ENCODE measurements around the gene FNDC11.
"Not testable (repeated sequence)": the region's sequence is repeated elsewhere in the genome, so short reads cannot be mapped to it uniquely, and the experiment has no call there.

Gene FNDC11

GRCh38 chr20:63587256-63587655 is 33.3 kb downstream of the FNDC11 start:
- DNase-seq = no peak

- no peak for DNase-seq
Observed at GRCh38 chr20:63587776-63588591, 34.0 kb downstream of the FNDC11 start.

GRCh38 chr20:63588641-63589041 is 34.7 kb downstream of the FNDC11 start:
- no peak for DNase-seq

- no peak for DNase-seq
Observed at GRCh38 chr20:63589261-63590217, 35.6 kb downstream of the FNDC11 start.

- DNase-seq = no peak
Observed at GRCh38 chr20:63590218-63591146, 36.5 kb downstream of the FNDC11 start.

GRCh38 chr20:63591147-63591533 is 37.2 kb downstream of the FNDC11 start:
- DNase-seq = no peak

- DNase-seq = no peak
Observed at GRCh38 chr20:63591786-63592355, 37.9 kb downstream of the FNDC11 start.

- DNase-seq = no peak
Observed at GRCh38 chr20:63592661-63593060, 38.7 kb downstream of the FNDC11 start.

- no peak for DNase-seq
Observed at GRCh38 chr20:63594043-63594561, 40.1 kb downstream of the FNDC11 start.

GRCh38 chr20:63595416-63596127 is 41.6 kb downstream of the FNDC11 start:
- no peak for DNase-seq

- no peak for DNase-seq
Observed at GRCh38 chr20:63596423-63596822, 42.5 kb downstream of the FNDC11 start.

- DNase-seq = no peak
Observed at GRCh38 chr20:63597651-63598478, 43.9 kb downstream of the FNDC11 start.

- DNase-seq = no peak
Observed at GRCh38 chr20:63598479-63599395, 44.8 kb downstream of the FNDC11 start.

- no peak for DNase-seq
Observed at GRCh38 chr20:63599396-63600050, 45.6 kb downstream of the FNDC11 start.

GRCh38 chr20:63601679-63602078 is 47.7 kb downstream of the FNDC11 start:
- DNase-seq = not testable (repeated sequence)

GRCh38 chr20:63602321-63602720 is 48.4 kb downstream of the FNDC11 start:
- no peak for DNase-seq
